Endodermal cell (in vitro differentiated cells): ENCODE data around the gene PPP5C. TPM values are rescaled to one million over a fixed set of nuclear protein-coding genes. Genes with fewer than 3 reads are reported as not detected.

Experiments used
- DNase-seq: peaks from one replicate; pipeline ENCODE4 v3.0.0-alpha.2; 2017
- H3K27ac ChIP-seq: 2 replicates; pipeline ENCODE4 v1.5.1; 2013; ENCODE audit warnings: mild to moderate bottlenecking, low read depth, low read length, moderate library complexity
- H3K27me3 ChIP-seq: 2 replicates; pipeline ENCODE4 v1.6.1; 2013; ENCODE audit warnings: mild to moderate bottlenecking, low read length, moderate library complexity; ENCODE audit not compliant: insufficient read depth, control insufficient read depth, poor library complexity, severe bottlenecking
- H3K36me3 ChIP-seq: 2 replicates; pipeline ENCODE4 v1.7.0; 2013; ENCODE audit warnings: mild to moderate bottlenecking, low read length, moderate library complexity; ENCODE audit not compliant: control insufficient read depth, insufficient read depth
- H3K4me1 ChIP-seq: one replicate; pipeline ENCODE4 v1.7.0; 2013; ENCODE audit warnings: low read length; ENCODE audit not compliant: control insufficient read depth, insufficient read depth
- H3K4me3 ChIP-seq: 2 replicates; pipeline ENCODE4 v1.5.1; 2013; ENCODE audit warnings: mild to moderate bottlenecking, low read length, moderate library complexity
- H3K9ac ChIP-seq: 2 replicates; pipeline ENCODE4 v1.6.1; 2013; ENCODE audit warnings: mild to moderate bottlenecking, low read length, moderate library complexity; ENCODE audit not compliant: poor library complexity, severe bottlenecking; ENCODE audit errors: extremely low read depth
- H3K9me3 ChIP-seq: 2 replicates; pipeline ENCODE4 v1.6.1; 2013; ENCODE audit warnings: mild to moderate bottlenecking, low read length, moderate library complexity; ENCODE audit not compliant: control insufficient read depth
- H3K27ac Mint-ChIP-seq: 2 replicates; pipeline ENCODE4 v1.8.0; 2020; ENCODE audit warnings: mixed read lengths
- H3K27me3 Mint-ChIP-seq: 2 replicates; pipeline ENCODE4 v1.8.0; 2021; ENCODE audit warnings: mild to moderate bottlenecking, mixed read lengths; ENCODE audit not compliant: insufficient read depth
- H3K36me3 Mint-ChIP-seq: 2 replicates; pipeline ENCODE4 v1.8.0; 2020; ENCODE audit warnings: low read depth, mixed read lengths
- H3K4me1 Mint-ChIP-seq: 2 replicates; pipeline ENCODE4 v1.8.0; 2020; ENCODE audit warnings: mixed read lengths
- H3K4me3 Mint-ChIP-seq: 2 replicates; pipeline ENCODE4 v1.8.0; 2020; ENCODE audit warnings: mild to moderate bottlenecking, moderate library complexity, mixed read lengths
- H3K9me3 Mint-ChIP-seq: 2 replicates; pipeline ENCODE4 v1.8.0; 2020; ENCODE audit warnings: mild to moderate bottlenecking, mixed read lengths
- CTCF ChIP-seq: fragments of 200-600 bp; sonication (generic); conservative IDR thresholded peaks from 2 replicates; pipeline ENCODE4 v1.5.0; 2021; ENCODE audit warnings: antibody characterized with exemption, mild to moderate bottlenecking
- WGBS, 2 experiments: methylation state at CpG; one replicate each; pipeline versions ENCODE4 v1.1.5 to v1.1.7; 2013; ENCODE audit warnings: missing lambda C conversion rate in 2 of 2, mixed read lengths in 1 of 2; ENCODE audit not compliant: insufficient coverage in 1 of 2, insufficient read length in 1 of 2; 5-methylcytosine and 5-hydroxymethylcytosine counted together
- total RNA-seq, 2 donors: library from RNA; stranded (reverse); fragmentation: NEBNext Ultra II Directional in 1 of 2; extraction: Animal tissue kit (Norgen Biotek cat#: 25700) in 1 of 2; gene quantifications; 2 replicates in 1 of 2; 3 replicates in 1 of 2; pipeline ENCODE4 v1.2.1, GENCODE V29; 2021

Gene PPP5C
- total RNA-seq, 2 donors from 2014 or later, result 101 to 112 TPM

- TF ChIP-seq CTCF, result no peak
Measured at GRCh38 chr19:46298479-46299003, 48.3 kb upstream of the PPP5C start.

GRCh38 chr19:46299004-46299509 lies 47.8 kb upstream of the PPP5C start:
- H3K4me1 Mint-ChIP-seq, result peaks cover 10% of the 10 kb centered on the region
- H3K27me3 Mint-ChIP-seq, result peaks cover 17% of the 10 kb centered on the region
- Histone ChIP-seq H3K4me3 (no peak overlapping the region), H3K4me1 (peaks cover 4% of the 10 kb centered on the region), H3K9ac (no peak overlapping the region), H3K9me3 (no peaks in the 10 kb centered on the region), H3K27me3 (no peaks in the 10 kb centered on the region), H3K36me3 (no peaks in the 10 kb centered on the region), H3K27ac (no peak overlapping the region)
- no peaks in the 10 kb centered on the region for H3K9me3 Mint-ChIP-seq
- no peak overlapping the region for H3K4me3 Mint-ChIP-seq
- no peak overlapping the region for H3K27ac Mint-ChIP-seq
- TF ChIP-seq CTCF, result no peak
- peaks cover 2% of the 10 kb centered on the region for H3K36me3 Mint-ChIP-seq
- peak; percentile 63 for DNase-seq
- 81% methylated on average over 6 to 11 of the region's 11 CpGs for WGBS, 2 experiments

More at GRCh38 chr19:46298479-46299003, 48.3 kb upstream of the PPP5C start:
- H3K27me3 Mint-ChIP-seq, result peaks cover 17% of the 10 kb centered on the region
- H3K4me1 Mint-ChIP-seq, result peaks cover 8% of the 10 kb centered on the region
- H3K36me3 Mint-ChIP-seq, result no peaks in the 10 kb centered on the region
- Histone ChIP-seq H3K36me3 (no peaks in the 10 kb centered on the region), H3K27me3 (no peaks in the 10 kb centered on the region), H3K9ac (no peak overlapping the region), H3K27ac (no peak overlapping the region), H3K4me1 (peaks cover 4% of the 10 kb centered on the region), H3K4me3 (no peak overlapping the region), H3K9me3 (no peaks in the 10 kb centered on the region)
- H3K4me3 Mint-ChIP-seq, result no peak overlapping the region
- no peaks in the 10 kb centered on the region for H3K9me3 Mint-ChIP-seq
- 71 to 100% methylated on average over 2 to 7 of the region's 7 CpGs for WGBS, 2 experiments
- peak; percentile 52 for DNase-seq
- no peak overlapping the region for H3K27ac Mint-ChIP-seq

GRCh38 chr19:46299695-46300094 lies 47.2 kb upstream of the PPP5C start:
- Histone ChIP-seq H3K4me1 (peaks cover 4% of the 10 kb centered on the region), H3K36me3 (peaks cover 5% of the 10 kb centered on the region), H3K4me3 (no peak overlapping the region), H3K27ac (peak overlapping the region; percentile 47), H3K9me3 (peaks cover 6% of the 10 kb centered on the region), H3K9ac (no peak overlapping the region), H3K27me3 (no peaks in the 10 kb centered on the region)
- Mint-ChIP-seq H3K4me1 (peaks cover 10% of the 10 kb centered on the region), H3K27ac (no peak overlapping the region), H3K36me3 (peaks cover 9% of the 10 kb centered on the region), H3K27me3 (peaks cover 10% of the 10 kb centered on the region), H3K4me3 (no peak overlapping the region), H3K9me3 (peaks cover 6% of the 10 kb centered on the region)
- no peak for TF ChIP-seq CTCF
- DNase-seq, result no peak
- WGBS, 2 experiments, result 97 to 100% methylated on average over 4 to 5 of the region's 7 CpGs
